GM12872 (cell line): Measurements from ENCODE around the gene FAM222A.

Experiments
- TF ChIP-seq, protein P1 (sequence below): IDR thresholded peaks from 3 replicates; pipeline ENCODE4 v1.5.1; 2011; ENCODE audit warnings: low read depth, mild to moderate bottlenecking, low read length, moderate library complexity; ENCODE audit not compliant: insufficient read depth

FAM222A gene

DNA sequence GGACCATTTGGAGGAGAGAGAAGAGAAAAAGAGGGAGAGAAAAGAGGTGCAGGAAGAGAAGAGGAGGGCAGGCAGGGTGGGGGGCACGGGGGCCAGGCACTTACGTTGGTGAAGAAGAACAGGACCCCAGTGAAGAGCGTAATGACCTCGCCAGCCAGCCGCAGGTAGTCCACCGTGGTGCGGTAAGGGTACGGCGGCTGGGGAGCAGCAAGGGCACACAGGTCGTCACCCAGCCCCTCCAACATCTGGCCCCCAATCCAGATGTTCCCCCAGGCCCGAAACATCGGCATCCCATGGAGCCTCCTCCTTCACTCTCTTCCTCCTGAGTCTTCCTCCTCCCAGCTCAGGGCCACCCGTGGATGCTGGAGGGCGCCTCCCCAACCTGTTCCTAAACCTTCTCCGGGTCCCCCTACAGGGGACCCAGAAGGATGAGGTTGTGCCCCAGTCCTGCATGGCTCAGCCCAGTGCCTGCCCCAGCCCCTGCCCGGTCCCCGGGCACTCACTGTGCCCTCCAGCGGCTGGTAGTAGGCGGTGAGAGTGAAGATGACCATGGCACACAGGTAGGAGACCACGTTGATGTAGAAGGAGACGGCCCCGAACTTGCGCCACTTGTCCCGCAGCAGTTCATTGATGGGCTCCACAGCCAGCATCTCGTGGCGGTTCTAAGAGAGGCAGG is 80.3 kb downstream of the FAM222A start:
- TF ChIP-seq, protein P1, sequence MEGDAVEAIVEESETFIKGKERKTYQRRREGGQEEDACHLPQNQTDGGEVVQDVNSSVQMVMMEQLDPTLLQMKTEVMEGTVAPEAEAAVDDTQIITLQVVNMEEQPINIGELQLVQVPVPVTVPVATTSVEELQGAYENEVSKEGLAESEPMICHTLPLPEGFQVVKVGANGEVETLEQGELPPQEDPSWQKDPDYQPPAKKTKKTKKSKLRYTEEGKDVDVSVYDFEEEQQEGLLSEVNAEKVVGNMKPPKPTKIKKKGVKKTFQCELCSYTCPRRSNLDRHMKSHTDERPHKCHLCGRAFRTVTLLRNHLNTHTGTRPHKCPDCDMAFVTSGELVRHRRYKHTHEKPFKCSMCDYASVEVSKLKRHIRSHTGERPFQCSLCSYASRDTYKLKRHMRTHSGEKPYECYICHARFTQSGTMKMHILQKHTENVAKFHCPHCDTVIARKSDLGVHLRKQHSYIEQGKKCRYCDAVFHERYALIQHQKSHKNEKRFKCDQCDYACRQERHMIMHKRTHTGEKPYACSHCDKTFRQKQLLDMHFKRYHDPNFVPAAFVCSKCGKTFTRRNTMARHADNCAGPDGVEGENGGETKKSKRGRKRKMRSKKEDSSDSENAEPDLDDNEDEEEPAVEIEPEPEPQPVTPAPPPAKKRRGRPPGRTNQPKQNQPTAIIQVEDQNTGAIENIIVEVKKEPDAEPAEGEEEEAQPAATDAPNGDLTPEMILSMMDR: no peak

GRCh38 chr12:109795023-109795422 is 81.4 kb downstream of the FAM222A start:
- TF ChIP-seq, protein P1: no peak

DNA sequence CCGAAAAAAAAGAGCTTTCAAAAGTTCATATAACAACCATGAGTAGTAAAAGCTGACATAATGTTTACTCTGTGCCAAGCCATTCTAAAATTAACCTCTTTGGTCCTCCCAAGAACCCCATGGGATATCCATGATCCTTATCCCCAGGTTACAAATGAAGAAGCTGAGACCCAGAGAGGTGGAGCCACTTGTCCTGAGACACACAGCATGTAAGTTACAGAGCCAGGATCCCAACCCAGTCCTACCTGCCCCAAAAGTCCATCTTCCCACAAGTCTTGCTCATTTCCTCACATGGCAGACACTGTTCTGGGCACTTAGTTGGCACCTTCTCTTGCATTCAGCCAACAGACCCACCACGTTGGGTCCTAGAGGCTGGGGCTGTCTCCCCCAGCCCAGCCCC is 82.4 kb downstream of the FAM222A start:
- TF ChIP-seq, protein P1: no peak

DNA sequence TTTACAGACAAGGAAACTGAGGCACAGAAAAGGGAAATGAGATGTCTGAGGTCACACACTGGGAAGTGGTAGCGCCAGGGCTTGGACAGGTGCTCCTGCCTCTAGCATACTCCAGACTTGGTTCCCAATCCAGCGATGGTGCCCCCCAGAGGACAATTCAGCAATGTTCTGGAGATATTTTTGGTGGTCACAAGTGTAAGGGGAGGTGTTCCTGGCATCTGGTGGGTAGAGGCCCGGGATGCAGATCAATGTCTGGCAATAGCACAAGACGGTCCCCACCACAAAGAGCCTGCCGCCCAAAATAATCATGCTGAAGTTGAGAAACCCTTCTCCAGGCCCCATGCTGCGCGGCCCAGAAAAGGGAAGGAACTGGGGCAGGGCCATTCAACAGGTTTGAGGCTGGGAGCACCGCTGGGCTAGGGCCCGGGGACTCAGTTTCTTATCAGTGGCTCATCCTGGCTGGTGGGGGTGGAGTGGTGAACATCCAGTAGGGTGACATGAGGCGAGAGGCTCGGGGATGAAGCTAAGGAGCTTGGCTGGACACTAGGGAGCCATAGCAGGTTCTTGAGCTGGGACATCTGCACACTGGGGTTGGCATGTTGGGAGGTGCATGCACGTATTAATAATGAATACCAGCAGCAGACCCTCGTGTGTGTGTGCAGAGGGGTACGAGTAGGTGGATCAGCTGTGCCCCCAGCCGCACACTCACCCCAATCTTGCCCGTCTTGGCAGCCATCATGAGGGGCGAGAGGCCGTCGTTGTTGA is 84.5 kb downstream of the FAM222A start:
- TF ChIP-seq, protein P1: peak; percentile 39; the same call in 1 of the 3 replicates

DNA sequence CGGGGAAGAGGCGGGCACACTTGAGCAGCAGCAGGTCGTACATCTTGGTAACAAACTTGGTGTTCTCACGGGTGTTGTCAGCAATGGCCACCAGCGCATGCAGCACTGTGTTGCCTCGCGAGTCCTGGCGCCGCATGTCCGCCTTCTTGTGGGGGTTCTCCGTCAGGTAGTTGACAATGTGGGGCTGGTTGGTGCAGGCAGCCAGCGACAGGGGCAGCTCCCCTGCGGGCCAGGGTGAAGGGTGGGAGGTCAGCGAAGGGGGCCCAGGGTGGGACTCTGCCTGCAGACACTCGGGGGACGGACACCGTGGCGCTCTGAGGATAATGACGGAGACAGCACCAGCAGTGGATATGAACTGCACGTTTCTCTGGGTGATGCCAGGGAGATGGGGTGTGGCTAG is 85.1 kb downstream of the FAM222A start:
- TF ChIP-seq, protein P1: no peak

- TF ChIP-seq, protein P1: no peak
These were observed 86.9 kb downstream of the FAM222A start for GRCh38 chr12:109800536-109800935.

DNA sequence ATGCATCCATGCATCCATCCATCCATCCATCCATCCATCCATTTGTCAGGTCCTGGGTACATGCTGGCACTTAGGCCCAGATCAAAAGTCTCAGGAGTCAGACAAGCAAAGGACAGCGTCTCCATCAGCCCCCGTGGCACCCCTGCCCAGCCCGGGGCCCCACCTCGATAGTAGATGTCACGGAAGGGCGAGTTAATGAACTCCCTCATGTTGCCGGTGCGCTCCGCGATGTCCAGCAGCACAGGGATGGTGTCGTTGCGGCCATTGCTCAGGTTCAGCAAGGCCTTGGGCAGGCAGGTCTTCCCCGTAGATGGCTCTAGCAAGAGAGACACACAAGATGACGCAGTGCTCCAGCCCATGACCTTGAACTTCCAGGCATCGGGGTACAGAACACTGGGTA is 89.2 kb downstream of the FAM222A start:
- TF ChIP-seq, protein P1: no peak
